Colonic mucosa (tissue), 4 donors: Measurements from ENCODE around the gene SLC6A16. TPM values are rescaled to one million over a fixed set of nuclear protein-coding genes. Genes with fewer than 3 reads are reported as not detected.

Experiments used
- DNase-seq: peaks from one replicate; pipeline ENCODE4 v3.0.0-alpha.2; 2020
- H3K27ac ChIP-seq: fragments of 200-600 bp; one replicate; pipeline ENCODE4 v1.8.0; 2021
- H3K27me3 ChIP-seq: fragments of 200-600 bp; one replicate; pipeline ENCODE4 v1.8.0; 2021
- H3K36me3 ChIP-seq: fragments of 200-600 bp; one replicate; pipeline ENCODE4 v1.8.0; 2021
- H3K4me1 ChIP-seq: fragments of 200-600 bp; one replicate; pipeline ENCODE4 v1.8.0; 2021; ENCODE audit warnings: mild to moderate bottlenecking
- H3K4me3 ChIP-seq: fragments of 200-600 bp; one replicate; pipeline ENCODE4 v1.8.0; 2021
- H3K9ac ChIP-seq, 2 donors: one replicate each; pipeline ENCODE4 v1.7.0; 2013; ENCODE audit warnings: control low read depth in 2 of 2, low read depth in 2 of 2, low read length in 2 of 2
- H3K9me3 ChIP-seq: fragments of 200-600 bp; one replicate; pipeline ENCODE4 v1.8.0; 2021
- CTCF ChIP-seq: fragments of 200-600 bp; IDR thresholded peaks from one replicate; pipeline ENCODE4 v1.8.0; 2022; ENCODE audit warnings: antibody characterized with exemption, mild to moderate bottlenecking
- intact Hi-C: fragments of 100-400 bp; cut with DNase I; formaldehyde crosslinking; loops from one replicate; pipeline ENCODE4 v1.14.1; 2022
- total RNA-seq, 2 donors: library from RNA; stranded (reverse); fragmentation: NEBNext Ultra II Directional in 1 of 2; extraction: Animal tissue kit (Norgen Biotek cat#: 25700) in 1 of 2; gene quantifications; one replicate each; pipeline ENCODE4 v1.2.1, GENCODE V29; 2021
- donor health status: healthy.
- donor health status: DM: no; HTN: no; CAD: no.
- donor health status: DM: no; HTN: no; CAD: no.

SLC6A16 gene
- total RNA-seq, 2 donors from 2014 or later, result 0.17 to 0.82 TPM

DNA sequence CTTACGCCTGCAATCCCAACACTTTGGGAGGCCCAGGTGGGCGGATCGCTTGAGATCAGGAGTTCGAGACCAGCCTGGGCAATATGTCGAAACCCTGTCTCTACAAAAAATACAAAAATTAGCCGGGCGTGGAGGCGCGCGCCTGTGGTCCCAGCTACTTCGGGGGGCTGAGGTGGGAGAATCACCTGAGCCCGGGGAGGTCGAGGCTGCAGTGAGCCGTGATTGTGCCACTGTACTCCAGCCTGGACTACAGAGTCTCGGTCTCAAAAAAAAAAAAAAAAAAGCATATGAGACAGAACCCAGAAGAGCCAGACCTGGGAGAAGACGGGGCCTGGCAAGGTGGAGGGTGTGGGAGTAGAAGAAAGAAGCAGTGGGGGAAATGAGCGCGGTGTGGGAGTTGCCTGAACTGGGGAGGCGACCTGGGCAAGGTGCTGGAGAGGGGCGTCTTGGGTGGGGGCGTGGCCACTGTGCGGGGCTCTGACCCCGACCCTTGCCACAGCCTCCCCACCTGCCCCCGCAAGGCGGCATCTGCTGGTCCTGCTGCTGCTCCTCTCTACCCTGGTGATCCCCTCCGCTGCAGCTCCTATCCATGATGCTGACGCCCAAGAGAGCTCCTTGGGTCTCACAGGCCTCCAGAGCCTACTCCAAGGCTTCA lies 39.2 kb upstream of the SLC6A16 start:
- no peak for TF ChIP-seq CTCF
- no peaks in the 10 kb centered on the region for H3K9me3 ChIP-seq
- H3K9ac ChIP-seq, result peak overlapping the region in 1 of 2 donors; percentile 12
- DNase-seq, result no peak
- intact Hi-C loops, result no loop called here
- no peaks in the 10 kb centered on the region for H3K4me1 ChIP-seq
- H3K27me3 ChIP-seq, result no peaks in the 10 kb centered on the region
- peak overlapping the region; percentile 19 for H3K4me3 ChIP-seq
- no peaks in the 10 kb centered on the region for H3K36me3 ChIP-seq
- no peak overlapping the region for H3K27ac ChIP-seq

GRCh38 chr19:49363268-49364082 lies 38.5 kb upstream of the SLC6A16 start, which contains the start of gene DKKL1:
Gene DKKL1, plus strand, starts transcription at chr19:49363877. Its CDS starts 122 bp downstream, at chr19:49363999.
- H3K4me3 ChIP-seq, result peak within 1 kb of the TSS; percentile 62
- H3K4me1 ChIP-seq, result no peaks in the 10 kb centered on the region
- DNase-seq, result peak; percentile 100
- no peak for TF ChIP-seq CTCF
- peak within 1 kb of the TSS; percentile 84 for H3K27ac ChIP-seq
- no peaks in the 10 kb centered on the region for H3K9me3 ChIP-seq
- intact Hi-C loops, result no loop called here
- H3K9ac ChIP-seq, result peak within 1 kb of the TSS; percentile 47 to 58
- H3K36me3 ChIP-seq, result no peaks in the 10 kb centered on the region
- H3K27me3 ChIP-seq, result no peaks in the 10 kb centered on the region

DNA sequence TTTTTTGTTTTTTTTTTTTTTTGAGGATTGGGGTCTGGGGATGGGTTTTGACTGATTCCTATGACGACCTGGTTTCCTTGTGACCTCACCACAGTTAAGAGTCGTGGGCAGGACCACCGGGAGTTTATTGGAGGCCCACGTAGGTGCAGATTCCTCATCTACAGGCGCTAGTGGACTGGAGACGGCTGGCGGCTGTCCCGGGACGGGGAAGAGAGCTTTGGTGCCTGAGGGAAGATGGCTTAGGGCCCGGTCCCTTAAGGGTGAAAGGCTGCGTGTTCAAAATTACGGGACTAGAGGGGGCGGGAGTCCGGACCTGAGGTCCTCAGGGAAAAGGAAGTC lies 37.9 kb upstream of the SLC6A16 start:
- Histone ChIP-seq H3K4me1 (no peaks in the 10 kb centered on the region), H3K9ac (peak overlapping the region; percentile 47 to 58), H3K36me3 (no peaks in the 10 kb centered on the region), H3K4me3 (peak overlapping the region; percentile 62), H3K27ac (peak overlapping the region; percentile 84), H3K27me3 (no peaks in the 10 kb centered on the region), H3K9me3 (no peaks in the 10 kb centered on the region)
- peak; percentile 56 for DNase-seq
- no peak for TF ChIP-seq CTCF
- intact Hi-C loops, result no loop called here

GRCh38 chr19:49362048-49362928 lies 37.3 kb upstream of the SLC6A16 start, which contains the start of gene TEAD2:
Gene TEAD2, minus strand, starts transcription at chr19:49362416. Its CDS starts 2,341 bp downstream, at chr19:49360075.
- H3K4me1 ChIP-seq, result no peaks in the 10 kb centered on the region

More at GRCh38 chr19:49362048-49362928, 37.3 kb upstream of the SLC6A16 start, which contains the start of gene TEAD2:
- Histone ChIP-seq H3K4me3 (peak within 1 kb of the TSS; percentile 62), H3K27ac (peak within 1 kb of the TSS; percentile 84), H3K36me3 (no peaks in the 10 kb centered on the region), H3K9ac (peak within 1 kb of the TSS; percentile 84 to 89), H3K27me3 (no peaks in the 10 kb centered on the region), H3K9me3 (no peaks in the 10 kb centered on the region)
- intact Hi-C loops, result no loop called here
- peak; percentile 86 for DNase-seq
- TF ChIP-seq CTCF, result no peak
